Measurements from ENCODE around the gene KAZN. TPM values are rescaled to one million over a fixed set of nuclear protein-coding genes. Genes with fewer than 3 reads are reported as not detected.

KAZN gene
- total RNA-seq, 1 donor from 2014 or later = 9.4 TPM

GRCh38 chr1:15152318-15153183 lies 554.1 kb downstream of the KAZN start:
- peaks cover 5% of the 10 kb centered on the region for H3K36me3 Mint-ChIP-seq (ENCODE audit: low read depth, unreplicated experiment)
- Histone ChIP-seq H3K4me2 (ENCODE audit: low read length) (peak overlapping the region; percentile 89), H3K36me3 (ENCODE audit: insufficient read depth, low read length) (no peaks in the 10 kb centered on the region), H3K4me3 (ENCODE audit: insufficient read depth, low read depth, low read length) (peak overlapping the region; percentile 62), H2AFZ (ENCODE audit: low read depth, low read length) (peak overlapping the region; percentile 83), H4K20me1 (ENCODE audit: insufficient read depth, low read length) (peaks cover 11% of the 10 kb centered on the region), H3K9ac (ENCODE audit: low read length) (peak overlapping the region; percentile 72), H3K79me2 (ENCODE audit: insufficient read depth, low read length) (no peaks in the 10 kb centered on the region), H3K9me3 (ENCODE audit: insufficient read depth, low read depth, low read length) (no peaks in the 10 kb centered on the region), H3K27me3 (ENCODE audit: insufficient read depth, low read length) (peaks cover 16% of the 10 kb centered on the region), H3K27ac (ENCODE audit: low read depth, low read length) (no peak overlapping the region), H3K4me1 (ENCODE audit: insufficient read depth, low read length) (peaks cover 10% of the 10 kb centered on the region)
- peaks cover 8% of the 10 kb centered on the region for H3K9me3 Mint-ChIP-seq (ENCODE audit: unreplicated experiment)
- DNase-seq (ENCODE audit: low read depth) (peak; percentile 83), FAIRE-seq (no peak)
- peaks cover 8% of the 10 kb centered on the region for H3K4me1 Mint-ChIP-seq (ENCODE audit: low read depth, unreplicated experiment)
- H3K4me3 Mint-ChIP-seq (ENCODE audit: unreplicated experiment) = peak overlapping the region; percentile 90
- no peak for TF ChIP-seq EZH2 (IDR thresholded peaks at IDR 0.05; ENCODE audit: insufficient read depth, low read length)
- TF ChIP-seq CTCF (IDR thresholded peaks at IDR 0.05; ENCODE audit: insufficient read depth, low read depth, low read length) = peak; percentile 68
- H3K27ac Mint-ChIP-seq (ENCODE audit: unreplicated experiment) = peak overlapping the region; percentile 53
- H3K27me3 Mint-ChIP-seq (ENCODE audit: low read depth, unreplicated experiment) = peaks cover 24% of the 10 kb centered on the region

GRCh38 chr1:15153184-15153841 lies 554.8 kb downstream of the KAZN start, which contains the start of gene TMEM51:
Gene TMEM51, plus strand, starts transcription at chr1:15153747. Its CDS starts 61,341 bp downstream, at chr1:15215088.
- Histone ChIP-seq H3K27me3 (ENCODE audit: insufficient read depth, low read length) (peaks cover 10% of the 10 kb centered on the region), H3K9me3 (ENCODE audit: insufficient read depth, low read depth, low read length) (no peaks in the 10 kb centered on the region), H3K9ac (ENCODE audit: low read length) (peak within 1 kb of the TSS; percentile 72), H3K27ac (ENCODE audit: low read depth, low read length) (peak within 1 kb of the TSS; percentile 5), H3K79me2 (ENCODE audit: insufficient read depth, low read length) (no peaks in the 10 kb centered on the region), H3K4me3 (ENCODE audit: insufficient read depth, low read depth, low read length) (peak within 1 kb of the TSS; percentile 62), H3K36me3 (ENCODE audit: insufficient read depth, low read length) (no peaks in the 10 kb centered on the region), H3K4me1 (ENCODE audit: insufficient read depth, low read length) (peaks cover 10% of the 10 kb centered on the region), H2AFZ (ENCODE audit: low read depth, low read length) (peak within 1 kb of the TSS; percentile 83), H3K4me2 (ENCODE audit: low read length) (peak within 1 kb of the TSS; percentile 89), H4K20me1 (ENCODE audit: insufficient read depth, low read length) (peaks cover 11% of the 10 kb centered on the region)
- FAIRE-seq (no peak), DNase-seq (ENCODE audit: low read depth) (peak; percentile 56)
- H3K36me3 Mint-ChIP-seq (ENCODE audit: low read depth, unreplicated experiment) = peaks cover 5% of the 10 kb centered on the region
- peaks cover 8% of the 10 kb centered on the region for H3K9me3 Mint-ChIP-seq (ENCODE audit: unreplicated experiment)
- peak within 1 kb of the TSS; percentile 90 for H3K4me3 Mint-ChIP-seq (ENCODE audit: unreplicated experiment)
- H3K4me1 Mint-ChIP-seq (ENCODE audit: low read depth, unreplicated experiment) = peaks cover 12% of the 10 kb centered on the region
- TF ChIP-seq EZH2 (IDR thresholded peaks at IDR 0.05; ENCODE audit: insufficient read depth, low read length) (no peak), CTCF (IDR thresholded peaks at IDR 0.05; ENCODE audit: insufficient read depth, low read depth, low read length) (no peak)
- peak within 1 kb of the TSS; percentile 53 for H3K27ac Mint-ChIP-seq (ENCODE audit: unreplicated experiment)
- peaks cover 20% of the 10 kb centered on the region for H3K27me3 Mint-ChIP-seq (ENCODE audit: low read depth, unreplicated experiment)
